HEK293T (cell line): ENCODE results near the gene KIZ.
"Not testable (repeated sequence)": the region's sequence is repeated elsewhere in the genome, so short reads cannot be mapped to it uniquely, and the experiment has no call there.

Experiments
- CTCF ChIA-PET: fragments of 350-600 bp; formaldehyde crosslinking; extraction: SDS; loops from one replicate; lab custom pipeline; 2021; ENCODE audit warnings: antibody characterized with exemption, inconsistent platforms; lab: Yijun Ruan, JAX
- POLR2A ChIA-PET: fragments of 350-600 bp; formaldehyde crosslinking; extraction: SDS; loops from one replicate; lab custom pipeline; 2020; ENCODE audit warnings: antibody characterized with exemption, inconsistent platforms; lab: Yijun Ruan, JAX
- DNase-seq: peaks from one replicate; pipeline ENCODE4 v3.0.0; 2012; ENCODE audit warnings: mixed read lengths; ENCODE audit errors: extremely low spot score
- ARNT ChIP-seq: fragments of 450-650 bp; IDR thresholded peaks from 2 replicates; pipeline ENCODE4 v1.6.1; 2017; ENCODE audit warnings: mild to moderate bottlenecking
- BHLHE40 ChIP-seq: fragments of 450-650 bp; IDR thresholded peaks from 2 replicates; pipeline ENCODE4 v1.6.1; 2016; ENCODE audit warnings: mild to moderate bottlenecking, moderate library complexity, borderline replicate concordance
- CTBP1 ChIP-seq: fragments of 450-650 bp; IDR thresholded peaks from 2 replicates; pipeline ENCODE4 v1.6.1; 2016; ENCODE audit warnings: borderline replicate concordance
- ELF4 ChIP-seq: fragments of 450-650 bp; IDR thresholded peaks from 2 replicates; pipeline ENCODE4 v1.6.1; 2017; ENCODE audit warnings: antibody characterized with exemption
- FOXA1 ChIP-seq: fragments of 450-650 bp; IDR thresholded peaks from 2 replicates; pipeline ENCODE4 v1.6.1; 2016; ENCODE audit warnings: mild to moderate bottlenecking
- FOXK2 ChIP-seq: fragments of 450-650 bp; IDR thresholded peaks from 2 replicates; pipeline ENCODE4 v1.6.1; 2016; ENCODE audit warnings: mild to moderate bottlenecking
- FOXM1 ChIP-seq: fragments of 450-650 bp; IDR thresholded peaks from 2 replicates; pipeline ENCODE4 v1.6.1; 2017; ENCODE audit warnings: mild to moderate bottlenecking, borderline replicate concordance
- HDGF ChIP-seq: fragments of 450-650 bp; IDR thresholded peaks from 2 replicates; pipeline ENCODE4 v1.6.1; 2017; ENCODE audit warnings: antibody characterized with exemption, borderline replicate concordance
- L3MBTL2 ChIP-seq: fragments of 450-650 bp; conservative IDR thresholded peaks from 2 replicates; pipeline ENCODE4 v1.6.1; 2016; ENCODE audit warnings: mild to moderate bottlenecking
- LEF1 ChIP-seq: fragments of 450-650 bp; IDR thresholded peaks from 2 replicates; pipeline ENCODE4 v1.6.1; 2017; ENCODE audit warnings: mild to moderate bottlenecking, borderline replicate concordance
- NFRKB ChIP-seq: fragments of 450-650 bp; IDR thresholded peaks from 2 replicates; pipeline ENCODE4 v1.6.1; 2016; ENCODE audit warnings: mild to moderate bottlenecking, moderate library complexity
- PKNOX1 ChIP-seq: fragments of 450-650 bp; IDR thresholded peaks from 2 replicates; pipeline ENCODE4 v1.6.1; 2016
- SP1 ChIP-seq: fragments of 450-650 bp; IDR thresholded peaks from 2 replicates; pipeline ENCODE4 v1.6.1; 2017
- SUZ12 ChIP-seq: fragments of 450-650 bp; IDR thresholded peaks from 2 replicates; pipeline ENCODE4 v1.6.1; 2016; ENCODE audit warnings: mild to moderate bottlenecking
- TARDBP ChIP-seq: fragments of 450-650 bp; IDR thresholded peaks from 2 replicates; pipeline ENCODE4 v1.6.1; 2016
- ZNF384 ChIP-seq: fragments of 450-650 bp; IDR thresholded peaks from 2 replicates; pipeline ENCODE4 v1.6.1; 2016

The KIZ gene

GRCh38 chr20:21240394-21240793, 114.5 kb downstream of the KIZ start:
- TF ChIP-seq NFRKB (no peak), LEF1 (no peak), CTBP1 (no peak), HDGF (no peak), PKNOX1 (no peak), ARNT (no peak), FOXM1 (no peak), FOXK2 (no peak), BHLHE40 (no peak), SP1 (no peak), L3MBTL2 (no peak), FOXA1 (no peak), ZNF384 (no peak)
- DNase-seq = peak; percentile 15
- CTCF ChIA-PET = interaction anchor here (0.7 kb wide), 1 partner anchor 280 kb away, joined by 3 read pairs; no protein-coding TSS in a partner anchor
- POLR2A ChIA-PET = no interaction called here

GRCh38 chr20:21241406-21241805, 115.5 kb downstream of the KIZ start:
- no peak for TF ChIP-seq BHLHE40
- DNase-seq = no peak
- POLR2A ChIA-PET = no interaction called here
- CTCF ChIA-PET = interaction anchor here (0.7 kb wide), 1 partner anchor 279 kb away, joined by 3 read pairs; no protein-coding TSS in a partner anchor

GRCh38 chr20:21243811-21244210, 117.9 kb downstream of the KIZ start:
- DNase-seq = no peak
- TF ChIP-seq FOXK2 (no peak), NFRKB (no peak), LEF1 (no peak), BHLHE40 (no peak), TARDBP (no peak), FOXA1 (no peak), PKNOX1 (no peak), HDGF (no peak), CTBP1 (no peak), ZNF384 (no peak), ELF4 (no peak), SUZ12 (no peak), ARNT (no peak), SP1 (no peak), FOXM1 (no peak), L3MBTL2 (no peak)
- CTCF ChIA-PET = no interaction called here
- POLR2A ChIA-PET = no interaction called here

- no peak for DNase-seq
- CTCF ChIA-PET = no interaction called here
- POLR2A ChIA-PET = no interaction called here
- TF ChIP-seq LEF1 = no peak
- no peak for TF ChIP-seq PKNOX1
- TF ChIP-seq BHLHE40 = no peak
- TF ChIP-seq FOXK2 = no peak
- no peak for TF ChIP-seq ZNF384
- no peak for TF ChIP-seq SUZ12
- TF ChIP-seq ARNT = no peak
- no peak for TF ChIP-seq TARDBP
- TF ChIP-seq L3MBTL2 = no peak
- TF ChIP-seq ELF4 = no peak
- TF ChIP-seq FOXM1 = no peak
Measured at GRCh38 chr20:21244808-21245207, 118.9 kb downstream of the KIZ start.

GRCh38 chr20:21246161-21246560, 120.3 kb downstream of the KIZ start:
- POLR2A ChIA-PET = no interaction called here
- no peak for TF ChIP-seq ZNF384
- no peak for TF ChIP-seq BHLHE40
- no peak for TF ChIP-seq TARDBP
- TF ChIP-seq FOXK2 = no peak
- TF ChIP-seq ELF4 = no peak
- no peak for TF ChIP-seq SP1
- no peak for TF ChIP-seq NFRKB
- TF ChIP-seq CTBP1 = no peak
- TF ChIP-seq HDGF = no peak
- TF ChIP-seq ARNT = no peak
- TF ChIP-seq L3MBTL2 = no peak
- no peak for TF ChIP-seq FOXA1
- no peak for TF ChIP-seq FOXM1
- TF ChIP-seq SUZ12 = no peak
- TF ChIP-seq LEF1 = no peak
- TF ChIP-seq PKNOX1 = no peak
- CTCF ChIA-PET = no interaction called here
- DNase-seq = no peak

GRCh38 chr20:21247603-21248095, 121.8 kb downstream of the KIZ start:
- DNase-seq, POLR2A ChIA-PET, CTCF ChIA-PET: not testable (repeated sequence)
